Type B pancreatic cell (in vitro differentiated cells): ENCODE data around the gene RNF150. TPM values are rescaled to one million over a fixed set of nuclear protein-coding genes. Genes with fewer than 3 reads are reported as not detected.

Experiments used
- DNase-seq: peaks from one replicate; pipeline ENCODE4 v3.0.0; 2021; ENCODE audit warnings: mixed read lengths; ENCODE audit not compliant: unreplicated experiment; ENCODE audit errors: extremely low spot score
- H3K27ac Mint-ChIP-seq: 2 replicates; pipeline ENCODE4 v1.8.0; 2021; ENCODE audit warnings: mild to moderate bottlenecking, mixed read lengths
- H3K27me3 Mint-ChIP-seq: 2 replicates; pipeline ENCODE4 v1.8.0; 2021; ENCODE audit warnings: mixed read lengths
- H3K36me3 Mint-ChIP-seq: 2 replicates; pipeline ENCODE4 v1.8.0; 2021; ENCODE audit warnings: mixed read lengths
- H3K4me1 Mint-ChIP-seq: one replicate; pipeline ENCODE4 v1.8.0; 2021; ENCODE audit warnings: mixed read lengths; ENCODE audit not compliant: unreplicated experiment
- H3K4me3 Mint-ChIP-seq: 2 replicates; pipeline ENCODE4 v1.8.0; 2021; ENCODE audit warnings: mild to moderate bottlenecking, mixed read lengths
- H3K9me3 Mint-ChIP-seq: 2 replicates; pipeline ENCODE4 v1.8.0; 2021; ENCODE audit warnings: mixed read lengths
- CTCF ChIP-seq: fragments of 200-600 bp; sonication (generic); conservative IDR thresholded peaks from 2 replicates; pipeline ENCODE4 v1.5.0; 2021; ENCODE audit warnings: antibody characterized with exemption, mild to moderate bottlenecking
- total RNA-seq: library from RNA; stranded (reverse); gene quantifications from 2 replicates; pipeline ENCODE4 v1.2.1, GENCODE V29; 2021; ENCODE audit warnings: low replicate concordance

Gene RNF150
- total RNA-seq, 1 donor from 2014 or later, result 34.0 TPM

- Mint-ChIP-seq H3K9me3 (no peaks in the 10 kb centered on the region), H3K4me1 (peaks cover 8% of the 10 kb centered on the region)
- DNase-seq, result no peak
Observed at GRCh38 chr4:141081921-141082395, 51.3 kb downstream of the RNF150 start.

DNA sequence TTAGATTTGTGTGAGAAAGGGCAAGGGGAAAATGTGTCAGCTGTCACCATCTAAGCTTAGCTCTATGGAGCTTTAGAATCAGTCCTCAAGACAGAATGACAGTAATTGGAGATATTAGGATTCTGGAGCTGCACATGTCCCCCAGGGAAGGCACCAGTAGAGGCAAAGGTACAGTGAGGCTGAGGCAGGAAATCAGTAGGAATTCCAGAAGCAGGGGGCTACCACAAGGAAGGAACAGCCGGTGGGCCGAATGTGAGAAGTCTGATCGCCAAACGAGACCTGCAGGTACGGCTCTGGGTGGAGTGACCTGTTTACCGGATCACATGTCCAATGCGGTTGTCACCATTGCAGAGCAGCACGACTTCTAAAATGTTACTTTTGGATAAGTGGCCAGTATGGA lies 52.6 kb downstream of the RNF150 start:
- TF ChIP-seq CTCF, result no peak
- no peak for DNase-seq
- peaks cover 8% of the 10 kb centered on the region for H3K4me1 Mint-ChIP-seq
- no peak overlapping the region for H3K27ac Mint-ChIP-seq
- no peaks in the 10 kb centered on the region for H3K9me3 Mint-ChIP-seq
- H3K36me3 Mint-ChIP-seq, result peaks cover 6% of the 10 kb centered on the region
- H3K27me3 Mint-ChIP-seq, result no peaks in the 10 kb centered on the region
- H3K4me3 Mint-ChIP-seq, result no peak overlapping the region

More at GRCh38 chr4:141081921-141082395, 51.3 kb downstream of the RNF150 start:
- peaks cover 8% of the 10 kb centered on the region for H3K36me3 Mint-ChIP-seq
- no peaks in the 10 kb centered on the region for H3K27me3 Mint-ChIP-seq
- H3K27ac Mint-ChIP-seq, result no peak overlapping the region
- no peak for TF ChIP-seq CTCF
- no peak overlapping the region for H3K4me3 Mint-ChIP-seq

DNA sequence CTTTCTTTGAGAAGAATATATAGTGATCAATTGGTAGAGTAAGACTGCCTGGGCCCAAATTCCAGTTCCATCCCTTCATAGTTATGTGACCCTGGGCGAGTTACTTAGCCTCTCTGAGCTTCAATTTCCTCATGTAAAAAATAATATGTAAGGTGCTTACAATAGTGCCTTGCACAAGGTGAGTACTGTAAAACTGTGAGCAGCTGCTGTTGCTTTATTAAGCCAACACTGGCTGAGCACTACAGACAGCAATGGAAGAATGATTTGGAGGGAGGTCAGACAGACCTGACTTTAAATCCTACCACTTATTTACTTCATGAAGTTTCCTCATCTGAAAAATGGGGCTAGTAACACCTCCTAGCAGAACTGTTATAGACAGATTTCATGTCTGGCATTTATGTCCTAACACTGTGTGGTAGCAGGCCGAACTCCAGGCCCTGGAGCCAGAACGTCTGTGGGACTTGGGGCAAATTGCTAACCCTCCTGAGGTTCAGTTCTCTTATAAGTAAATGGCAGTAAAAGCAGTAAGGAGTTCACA lies 53.8 kb downstream of the RNF150 start:
- no peak overlapping the region for H3K27ac Mint-ChIP-seq
- H3K4me1 Mint-ChIP-seq, result peaks cover 8% of the 10 kb centered on the region
- H3K9me3 Mint-ChIP-seq, result no peaks in the 10 kb centered on the region
- no peak for TF ChIP-seq CTCF
- H3K4me3 Mint-ChIP-seq, result no peak overlapping the region
- H3K27me3 Mint-ChIP-seq, result no peaks in the 10 kb centered on the region
- no peak for DNase-seq
- peaks cover 4% of the 10 kb centered on the region for H3K36me3 Mint-ChIP-seq

DNA sequence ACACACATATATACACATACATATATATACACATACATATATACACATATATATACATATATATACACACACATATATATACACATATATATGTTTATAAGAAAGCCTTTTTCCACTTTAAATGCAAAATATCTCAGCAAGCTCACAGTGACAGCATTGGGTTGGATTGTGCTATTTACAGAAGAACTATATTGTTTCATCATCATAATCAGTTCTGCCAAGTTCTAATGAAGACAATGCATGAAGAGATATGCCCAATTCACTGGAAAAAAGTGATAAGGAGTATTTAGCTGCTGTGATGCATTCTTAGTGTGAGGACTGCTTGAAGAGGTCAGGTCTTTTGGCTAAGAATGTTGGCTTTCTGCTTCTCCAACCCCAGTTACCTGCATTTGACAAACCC lies 54.4 kb downstream of the RNF150 start:
- TF ChIP-seq CTCF, result no peak
- H3K36me3 Mint-ChIP-seq, result peaks cover 4% of the 10 kb centered on the region
- H3K4me3 Mint-ChIP-seq, result no peak overlapping the region
- no peak for DNase-seq
- no peak overlapping the region for H3K27ac Mint-ChIP-seq
- no peaks in the 10 kb centered on the region for H3K27me3 Mint-ChIP-seq
- no peaks in the 10 kb centered on the region for H3K9me3 Mint-ChIP-seq
- peaks cover 8% of the 10 kb centered on the region for H3K4me1 Mint-ChIP-seq

DNA sequence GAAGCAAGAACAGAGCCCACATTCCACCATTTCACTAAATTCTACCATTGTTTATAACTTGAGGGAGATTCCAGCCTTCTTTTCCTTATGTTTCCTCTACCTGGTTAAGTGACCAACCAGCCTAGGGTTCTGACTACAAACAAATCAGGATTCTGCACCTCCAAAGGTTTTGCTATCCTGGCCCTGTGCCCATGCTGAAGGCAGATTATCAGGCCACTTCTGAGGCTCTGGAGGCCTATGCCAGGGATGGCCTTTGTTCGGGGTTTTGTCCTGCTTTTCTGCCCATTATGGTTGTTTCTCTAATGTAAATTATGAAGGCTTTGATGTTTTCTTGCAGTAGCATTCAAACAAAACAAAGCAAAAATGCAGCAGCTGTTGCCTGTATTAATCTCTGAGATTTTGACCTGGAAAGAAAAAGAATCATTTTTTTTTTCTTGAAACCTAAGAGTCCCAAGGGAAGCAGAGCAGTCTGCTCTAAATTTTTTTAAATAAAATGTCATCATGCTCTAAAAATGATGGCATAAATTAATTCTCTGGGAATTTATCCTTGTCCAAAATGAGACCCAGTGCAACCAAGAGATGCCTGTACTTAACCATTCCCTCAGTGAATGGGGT lies 55.6 kb downstream of the RNF150 start:
- H3K36me3 Mint-ChIP-seq, result no peaks in the 10 kb centered on the region
- H3K27me3 Mint-ChIP-seq, result no peaks in the 10 kb centered on the region
- TF ChIP-seq CTCF, result no peak
- peaks cover 8% of the 10 kb centered on the region for H3K4me1 Mint-ChIP-seq
- no peaks in the 10 kb centered on the region for H3K9me3 Mint-ChIP-seq
- no peak for DNase-seq
- no peak overlapping the region for H3K27ac Mint-ChIP-seq
- no peak overlapping the region for H3K4me3 Mint-ChIP-seq
